SK-N-SH treated with all-trans-retinoic acid at 6 μM for 48 hours (cell line): ENCODE measurements around the gene SULT1A1.

ENCODE experiments used
- ARNTL ChIP-seq: fragments of 450-650 bp; formaldehyde crosslinking; IDR thresholded peaks from 2 replicates; pipeline ENCODE4 v1.5.0; 2020; ENCODE audit warnings: low read depth, mild to moderate bottlenecking, moderate library complexity, borderline replicate concordance
- CSRNP3 ChIP-seq: fragments of 250-450 bp; sonication (Bioruptor Pico); IDR thresholded peaks from 2 replicates; pipeline ENCODE4 v1.5.1; 2021; ENCODE audit warnings: mild to moderate bottlenecking, moderate library complexity
- ESRRG ChIP-seq: fragments of 250-450 bp; sonication (Bioruptor Pico); IDR thresholded peaks from 2 replicates; pipeline ENCODE4 v1.6.1; 2021; ENCODE audit warnings: mild to moderate bottlenecking
- RARB ChIP-seq: fragments of 250-450 bp; sonication (Bioruptor Pico); IDR thresholded peaks from 2 replicates; pipeline ENCODE4 v1.8.0; 2021; ENCODE audit warnings: mild to moderate bottlenecking, moderate library complexity
- SNAI2 ChIP-seq: fragments of 250-450 bp; sonication (Bioruptor Pico); IDR thresholded peaks from 2 replicates; pipeline ENCODE4 v1.5.0; 2020; ENCODE audit warnings: mild to moderate bottlenecking, moderate library complexity
- ZC3H10 ChIP-seq: fragments of 250-450 bp; sonication (Bioruptor Pico); IDR thresholded peaks from 2 replicates; pipeline ENCODE4 v1.5.1; 2021; ENCODE audit warnings: mild to moderate bottlenecking, moderate library complexity
- ZFP3 ChIP-seq: fragments of 250-450 bp; sonication (Bioruptor Pico); IDR thresholded peaks from 2 replicates; pipeline ENCODE4 v1.5.0; 2020; ENCODE audit warnings: mild to moderate bottlenecking, moderate library complexity
- ZFP30 ChIP-seq: fragments of 450-650 bp; formaldehyde crosslinking; IDR thresholded peaks from 2 replicates; pipeline ENCODE4 v1.5.0; 2022; ENCODE audit warnings: mild to moderate bottlenecking, moderate library complexity
- ZNF70 ChIP-seq: fragments of 450-650 bp; formaldehyde crosslinking; IDR thresholded peaks from 2 replicates; pipeline ENCODE4 v1.5.0; 2020; ENCODE audit warnings: mild to moderate bottlenecking, moderate library complexity
- TF ChIP-seq, protein P1 (sequence below): fragments of 250-450 bp; sonication (Bioruptor Pico); IDR thresholded peaks from 2 replicates; pipeline ENCODE4 v1.8.0; 2020; ENCODE audit warnings: mild to moderate bottlenecking, moderate library complexity, borderline replicate concordance
- TF ChIP-seq, protein P2 (sequence below): fragments of 250-450 bp; sonication (Bioruptor Pico); IDR thresholded peaks from 2 replicates; pipeline ENCODE4 v1.5.1; 2020; ENCODE audit warnings: low read depth, mild to moderate bottlenecking, moderate library complexity
- TF ChIP-seq, protein P3 (sequence below): fragments of 250-450 bp; sonication (Bioruptor Pico); IDR thresholded peaks from 2 replicates; pipeline ENCODE4 v1.5.0; 2020; ENCODE audit warnings: mild to moderate bottlenecking, moderate library complexity

GRCh38 chr16:28604186-28604565 lies 5.7 kb downstream of the SULT1A1 start:
- TF ChIP-seq ZFP3 (CRISPR knock-in tag) (no peak), ZFP30 (CRISPR knock-in tag) (no peak), RARB (CRISPR knock-in tag) (no peak), ARNTL (no peak), CSRNP3 (CRISPR knock-in tag) (no peak), ZC3H10 (no peak), SNAI2 (no peak), ZNF70 (CRISPR knock-in tag) (no peak), ESRRG (no peak)
- TF ChIP-seq, protein P1, sequence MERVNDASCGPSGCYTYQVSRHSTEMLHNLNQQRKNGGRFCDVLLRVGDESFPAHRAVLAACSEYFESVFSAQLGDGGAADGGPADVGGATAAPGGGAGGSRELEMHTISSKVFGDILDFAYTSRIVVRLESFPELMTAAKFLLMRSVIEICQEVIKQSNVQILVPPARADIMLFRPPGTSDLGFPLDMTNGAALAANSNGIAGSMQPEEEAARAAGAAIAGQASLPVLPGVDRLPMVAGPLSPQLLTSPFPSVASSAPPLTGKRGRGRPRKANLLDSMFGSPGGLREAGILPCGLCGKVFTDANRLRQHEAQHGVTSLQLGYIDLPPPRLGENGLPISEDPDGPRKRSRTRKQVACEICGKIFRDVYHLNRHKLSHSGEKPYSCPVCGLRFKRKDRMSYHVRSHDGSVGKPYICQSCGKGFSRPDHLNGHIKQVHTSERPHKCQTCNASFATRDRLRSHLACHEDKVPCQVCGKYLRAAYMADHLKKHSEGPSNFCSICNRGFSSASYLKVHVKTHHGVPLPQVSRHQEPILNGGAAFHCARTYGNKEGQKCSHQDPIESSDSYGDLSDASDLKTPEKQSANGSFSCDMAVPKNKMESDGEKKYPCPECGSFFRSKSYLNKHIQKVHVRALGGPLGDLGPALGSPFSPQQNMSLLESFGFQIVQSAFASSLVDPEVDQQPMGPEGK (CRISPR knock-in tag): no peak
- TF ChIP-seq, protein P2, sequence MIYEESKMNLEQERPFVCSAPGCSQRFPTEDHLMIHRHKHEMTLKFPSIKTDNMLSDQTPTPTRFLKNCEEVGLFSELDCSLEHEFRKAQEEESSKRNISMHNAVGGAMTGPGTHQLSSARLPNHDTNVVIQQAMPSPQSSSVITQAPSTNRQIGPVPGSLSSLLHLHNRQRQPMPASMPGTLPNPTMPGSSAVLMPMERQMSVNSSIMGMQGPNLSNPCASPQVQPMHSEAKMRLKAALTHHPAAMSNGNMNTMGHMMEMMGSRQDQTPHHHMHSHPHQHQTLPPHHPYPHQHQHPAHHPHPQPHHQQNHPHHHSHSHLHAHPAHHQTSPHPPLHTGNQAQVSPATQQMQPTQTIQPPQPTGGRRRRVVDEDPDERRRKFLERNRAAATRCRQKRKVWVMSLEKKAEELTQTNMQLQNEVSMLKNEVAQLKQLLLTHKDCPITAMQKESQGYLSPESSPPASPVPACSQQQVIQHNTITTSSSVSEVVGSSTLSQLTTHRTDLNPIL (CRISPR knock-in tag): no peak
- TF ChIP-seq, protein P3, sequence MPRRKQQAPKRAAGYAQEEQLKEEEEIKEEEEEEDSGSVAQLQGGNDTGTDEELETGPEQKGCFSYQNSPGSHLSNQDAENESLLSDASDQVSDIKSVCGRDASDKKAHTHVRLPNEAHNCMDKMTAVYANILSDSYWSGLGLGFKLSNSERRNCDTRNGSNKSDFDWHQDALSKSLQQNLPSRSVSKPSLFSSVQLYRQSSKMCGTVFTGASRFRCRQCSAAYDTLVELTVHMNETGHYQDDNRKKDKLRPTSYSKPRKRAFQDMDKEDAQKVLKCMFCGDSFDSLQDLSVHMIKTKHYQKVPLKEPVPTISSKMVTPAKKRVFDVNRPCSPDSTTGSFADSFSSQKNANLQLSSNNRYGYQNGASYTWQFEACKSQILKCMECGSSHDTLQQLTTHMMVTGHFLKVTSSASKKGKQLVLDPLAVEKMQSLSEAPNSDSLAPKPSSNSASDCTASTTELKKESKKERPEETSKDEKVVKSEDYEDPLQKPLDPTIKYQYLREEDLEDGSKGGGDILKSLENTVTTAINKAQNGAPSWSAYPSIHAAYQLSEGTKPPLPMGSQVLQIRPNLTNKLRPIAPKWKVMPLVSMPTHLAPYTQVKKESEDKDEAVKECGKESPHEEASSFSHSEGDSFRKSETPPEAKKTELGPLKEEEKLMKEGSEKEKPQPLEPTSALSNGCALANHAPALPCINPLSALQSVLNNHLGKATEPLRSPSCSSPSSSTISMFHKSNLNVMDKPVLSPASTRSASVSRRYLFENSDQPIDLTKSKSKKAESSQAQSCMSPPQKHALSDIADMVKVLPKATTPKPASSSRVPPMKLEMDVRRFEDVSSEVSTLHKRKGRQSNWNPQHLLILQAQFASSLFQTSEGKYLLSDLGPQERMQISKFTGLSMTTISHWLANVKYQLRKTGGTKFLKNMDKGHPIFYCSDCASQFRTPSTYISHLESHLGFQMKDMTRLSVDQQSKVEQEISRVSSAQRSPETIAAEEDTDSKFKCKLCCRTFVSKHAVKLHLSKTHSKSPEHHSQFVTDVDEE (CRISPR knock-in tag): no peak
